ENCODE data around the gene VSIG2. TPM values are rescaled to one million over a fixed set of nuclear protein-coding genes. Genes with fewer than 3 reads are reported as not detected.

Gene VSIG2, protein sequence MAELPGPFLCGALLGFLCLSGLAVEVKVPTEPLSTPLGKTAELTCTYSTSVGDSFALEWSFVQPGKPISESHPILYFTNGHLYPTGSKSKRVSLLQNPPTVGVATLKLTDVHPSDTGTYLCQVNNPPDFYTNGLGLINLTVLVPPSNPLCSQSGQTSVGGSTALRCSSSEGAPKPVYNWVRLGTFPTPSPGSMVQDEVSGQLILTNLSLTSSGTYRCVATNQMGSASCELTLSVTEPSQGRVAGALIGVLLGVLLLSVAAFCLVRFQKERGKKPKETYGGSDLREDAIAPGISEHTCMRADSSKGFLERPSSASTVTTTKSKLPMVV
- total RNA-seq (2012; rRNA removed) (not detected in 2 replicates), polyA plus RNA-seq (2012; rRNA removed) (not detected in 2 replicates), Bru-seq, nascent RNA (percentile 17 among the genes with signal in this experiment), BruChase-seq, experiment 1, labeled RNA remaining after a 6-hour chase (percentile 16 among the genes with signal in this experiment), BruChase-seq, experiment 2, labeled RNA remaining after a 2-hour chase (percentile 22 among the genes with signal in this experiment)
- polyA plus RNA-seq (2012; cell fraction: cytosol; rRNA removed) = 0.03 TPM in 1 of 2 replicates, not detected in the other
- polyA plus RNA-seq (2012; cell fraction: nucleus; rRNA removed; ENCODE audit: low replicate concordance) = not detected in 2 replicates
- long read RNA-seq = 0 reads

DNA sequence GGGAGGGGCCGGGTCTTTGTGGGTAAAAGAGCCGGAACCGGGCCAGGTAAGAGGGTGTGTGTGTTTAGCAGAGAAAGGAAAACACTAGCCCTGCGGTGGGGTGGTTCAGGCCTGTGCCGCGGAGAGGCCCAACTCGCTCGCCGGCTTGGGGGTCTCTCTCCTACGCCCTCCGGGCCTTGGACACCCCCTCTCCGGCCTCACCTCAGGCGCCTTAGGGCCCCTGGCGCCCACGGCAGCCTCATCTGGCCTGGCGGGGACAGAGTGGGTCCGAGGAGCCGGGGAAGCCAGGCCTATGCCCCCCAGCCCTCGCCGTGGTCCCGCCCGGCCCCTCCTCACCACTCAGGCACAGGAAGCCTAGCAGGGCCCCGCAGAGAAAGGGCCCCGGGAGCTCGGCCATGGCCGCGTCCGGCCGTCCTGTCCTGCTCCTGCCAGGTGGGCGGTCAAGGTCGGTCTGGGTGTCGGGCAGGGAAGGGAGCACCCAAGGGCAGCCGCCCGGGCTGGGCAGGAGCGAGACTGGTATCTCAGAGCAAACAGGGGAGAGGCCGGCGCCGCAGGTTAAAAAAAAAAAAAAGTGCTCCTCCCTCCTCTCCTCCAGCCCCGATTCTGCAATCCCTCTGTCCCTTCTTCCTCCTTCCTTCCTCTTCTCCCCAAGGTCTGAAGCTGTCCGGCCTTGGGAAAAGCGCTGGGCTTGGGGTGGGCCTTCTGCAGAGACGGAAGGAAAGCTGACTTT, at the start of gene VSIG2:
Gene VSIG2, minus strand, starts transcription at position 515 of the 730 bp plus-strand sequence. Its CDS starts 118 bp downstream, at position 397.
- Histone ChIP-seq H4K20me1 (ENCODE audit: insufficient read depth, low read length) (no peaks in the 10 kb centered on the region), H2BK20ac (ENCODE audit: low read depth, low read length) (peak within 1 kb of the TSS; percentile 68; the same call in 1 of the 2 replicates), H3K4ac (ENCODE audit: low read depth, low read length) (peak within 1 kb of the TSS; percentile 53), H3K79me1 (ENCODE audit: low read depth in 1 of 2, low read length in 2 of 2) (no peaks in the 10 kb centered on the region), H3K9ac (ENCODE audit: low read depth, low read length) (no peak within 1 kb of the TSS), H4K5ac (ENCODE audit: low read depth, low read length) (no peak within 1 kb of the TSS), H3K4me2 (ENCODE audit: low read depth, low read length) (no peak within 1 kb of the TSS), H3K4me1 (ENCODE audit: control insufficient read depth, insufficient read depth, low read length) (peaks cover 14% of the 10 kb centered on the region), H3K23ac (ENCODE audit: low read depth, low read length) (0 out of 2 replicates have a peak within 1 kb of the TSS, but pooled peaks have one; percentile 55), H3K9me1 (ENCODE audit: insufficient read depth, low read length) (peaks cover 26% of the 10 kb centered on the region), H3K36me3 (ENCODE audit: control insufficient read depth, insufficient read depth, low read length) (no peaks in the 10 kb centered on the region), H4K91ac (ENCODE audit: insufficient read depth, low read depth, low read length) (no peak within 1 kb of the TSS; the same call in 1 of the 2 replicates), H3K27me3 (ENCODE audit: control insufficient read depth, insufficient read depth, low read length) (no peaks in the 10 kb centered on the region; the same call in 1 of the 2 replicates), H2BK5ac (ENCODE audit: low read depth, low read length, poor library complexity, severe bottlenecking) (no peak within 1 kb of the TSS), H3K14ac (replicated peaks; ENCODE audit: low read depth, low read length) (peak within 1 kb of the TSS; percentile 40), H2AK9ac (replicated peaks; ENCODE audit: low read depth, low read length, poor library complexity) (peak within 1 kb of the TSS; percentile 74), H3K27ac (ENCODE audit: insufficient read depth, low read length) (no peak within 1 kb of the TSS), H2AK5ac (ENCODE audit: low read depth, low read length) (peak within 1 kb of the TSS; percentile 56), H4K8ac (ENCODE audit: low read depth in 2 of 2, low read length in 2 of 2) (peak within 1 kb of the TSS in 1 of 2 experiments; percentile 64; a peak in 1 of 4 replicates), H3K4me3 (ENCODE audit: insufficient read depth, low read depth, low read length) (no peak within 1 kb of the TSS), H3K56ac (ENCODE audit: extremely low read depth, insufficient read depth, low read length) (no peak within 1 kb of the TSS), H2BK15ac (ENCODE audit: low read depth, low read length) (peak within 1 kb of the TSS; percentile 35; the same call in 1 of the 3 replicates), H2AFZ (replicated peaks; ENCODE audit: low read length, poor library complexity) (peak within 1 kb of the TSS; percentile 85), H2BK120ac (ENCODE audit: low read depth, low read length) (peak within 1 kb of the TSS; percentile 47), H3K18ac (ENCODE audit: low read depth, low read length) (no peak within 1 kb of the TSS), H3K9me3 (ENCODE audit: control insufficient read depth, insufficient read depth, low read length) (no peaks in the 10 kb centered on the region)
- DNase-seq (no peak), ATAC-seq (ENCODE audit: low read depth) (no peak)
- in situ Hi-C loops (cut with MboI; ENCODE audit: low sequenced_read_pairs) = no loop called here
- TF ChIP-seq, protein P1, sequence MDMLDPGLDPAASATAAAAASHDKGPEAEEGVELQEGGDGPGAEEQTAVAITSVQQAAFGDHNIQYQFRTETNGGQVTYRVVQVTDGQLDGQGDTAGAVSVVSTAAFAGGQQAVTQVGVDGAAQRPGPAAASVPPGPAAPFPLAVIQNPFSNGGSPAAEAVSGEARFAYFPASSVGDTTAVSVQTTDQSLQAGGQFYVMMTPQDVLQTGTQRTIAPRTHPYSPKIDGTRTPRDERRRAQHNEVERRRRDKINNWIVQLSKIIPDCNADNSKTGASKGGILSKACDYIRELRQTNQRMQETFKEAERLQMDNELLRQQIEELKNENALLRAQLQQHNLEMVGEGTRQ (IDR thresholded peaks at IDR 0.05; ENCODE audit: low read depth, low read length) = no peak
- TF ChIP-seq SMC3 (IDR thresholded peaks at IDR 0.05; ENCODE audit: low read depth, low read length) (no peak), FOS (IDR thresholded peaks at IDR 0.05; ENCODE audit: low read depth, low read length) (no peak), POLR2A (IDR thresholded peaks at IDR 0.05; ENCODE audit: low read depth, low read length) (no peak), BHLHE40 (IDR thresholded peaks at IDR 0.05; ENCODE audit: low read depth, low read length) (no peak), CHD1 (IDR thresholded peaks at IDR 0.05; ENCODE audit: low read depth, low read length) (no peak), CEBPB (IDR thresholded peaks at IDR 0.05; ENCODE audit: low read depth, low read length) (no peak), MAZ (IDR thresholded peaks at IDR 0.05; ENCODE audit: borderline replicate concordance, low read depth, low read length) (no peak), RAD21 (IDR thresholded peaks at IDR 0.05; ENCODE audit: low read length) (no peak)
- TF ChIP-seq, protein P2, sequence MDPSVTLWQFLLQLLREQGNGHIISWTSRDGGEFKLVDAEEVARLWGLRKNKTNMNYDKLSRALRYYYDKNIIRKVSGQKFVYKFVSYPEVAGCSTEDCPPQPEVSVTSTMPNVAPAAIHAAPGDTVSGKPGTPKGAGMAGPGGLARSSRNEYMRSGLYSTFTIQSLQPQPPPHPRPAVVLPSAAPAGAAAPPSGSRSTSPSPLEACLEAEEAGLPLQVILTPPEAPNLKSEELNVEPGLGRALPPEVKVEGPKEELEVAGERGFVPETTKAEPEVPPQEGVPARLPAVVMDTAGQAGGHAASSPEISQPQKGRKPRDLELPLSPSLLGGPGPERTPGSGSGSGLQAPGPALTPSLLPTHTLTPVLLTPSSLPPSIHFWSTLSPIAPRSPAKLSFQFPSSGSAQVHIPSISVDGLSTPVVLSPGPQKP (IDR thresholded peaks at IDR 0.05; ENCODE audit: borderline replicate concordance, low read depth, low read length) = no peak
- TF ChIP-seq, protein P3, sequence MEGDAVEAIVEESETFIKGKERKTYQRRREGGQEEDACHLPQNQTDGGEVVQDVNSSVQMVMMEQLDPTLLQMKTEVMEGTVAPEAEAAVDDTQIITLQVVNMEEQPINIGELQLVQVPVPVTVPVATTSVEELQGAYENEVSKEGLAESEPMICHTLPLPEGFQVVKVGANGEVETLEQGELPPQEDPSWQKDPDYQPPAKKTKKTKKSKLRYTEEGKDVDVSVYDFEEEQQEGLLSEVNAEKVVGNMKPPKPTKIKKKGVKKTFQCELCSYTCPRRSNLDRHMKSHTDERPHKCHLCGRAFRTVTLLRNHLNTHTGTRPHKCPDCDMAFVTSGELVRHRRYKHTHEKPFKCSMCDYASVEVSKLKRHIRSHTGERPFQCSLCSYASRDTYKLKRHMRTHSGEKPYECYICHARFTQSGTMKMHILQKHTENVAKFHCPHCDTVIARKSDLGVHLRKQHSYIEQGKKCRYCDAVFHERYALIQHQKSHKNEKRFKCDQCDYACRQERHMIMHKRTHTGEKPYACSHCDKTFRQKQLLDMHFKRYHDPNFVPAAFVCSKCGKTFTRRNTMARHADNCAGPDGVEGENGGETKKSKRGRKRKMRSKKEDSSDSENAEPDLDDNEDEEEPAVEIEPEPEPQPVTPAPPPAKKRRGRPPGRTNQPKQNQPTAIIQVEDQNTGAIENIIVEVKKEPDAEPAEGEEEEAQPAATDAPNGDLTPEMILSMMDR (conservative IDR thresholded peaks at IDR 0.05; ENCODE audit: low read depth, low read length) = no peak
- POLR2A ChIA-PET (ENCODE audit: unreplicated experiment) = no interaction called here
- intact Hi-C loops (cut with micrococcal nuclease) = no loop called here
- WGBS, 2 experiments (ENCODE audit: extremely low coverage in 2 of 2, insufficient read length in 1 of 2) = 47% methylated on average over 11 of the region's 42 CpGs; no CpG with 5 or more reads in 1 of the 2 experiments
- no TSS peak for BruUV-seq (replicated peaks)
- dilution Hi-C loops (cut with HindIII; ENCODE audit: low sequenced_read_pairs, unreplicated experiment) = no loop called here
- CTCF ChIA-PET = interaction anchor here (1.5 kb wide), 1 partner anchor 11 kb away, joined by 3 read pairs; no protein-coding TSS in a partner anchor

Measured in IMR-90 (cell line).